ENCODE results near the gene PLEKHN1. TPM values are rescaled to one million over a fixed set of nuclear protein-coding genes. Genes with fewer than 3 reads are reported as not detected.

Gene PLEKHN1
- total and polyA plus RNA-seq, 2 donors (not counting 3 experiments of a cell fraction or from before 2014, with no cell fraction given): 0.29 to 0.88 TPM

- Histone ChIP-seq H3K36me3 (ENCODE audit: control insufficient read depth in 2 of 2, extremely low read depth in 1 of 2, insufficient read depth in 2 of 2, low read length in 2 of 2) (peaks cover 0 to 18% of the 10 kb centered on the region in 2 experiments), H3K27me3 (ENCODE audit: control insufficient read depth in 2 of 2, insufficient read depth in 2 of 2, low read length in 2 of 2) (no peaks in the 10 kb centered on the region), H3K27ac (ENCODE audit: insufficient read depth, low read depth, low read length) (no peak overlapping the region), H3K4me2 (ENCODE audit: insufficient read depth, low read length) (no peak overlapping the region), H4K20me1 (replicated peaks; ENCODE audit: control insufficient read depth, extremely low read depth, insufficient read depth, low read length) (no peaks in the 10 kb centered on the region), H3K4me1 (ENCODE audit: control insufficient read depth, extremely low read depth, insufficient read depth, low read length) (peaks cover 5% of the 10 kb centered on the region), H3K9me1 (replicated peaks; ENCODE audit: control insufficient read depth, extremely low read depth, insufficient read depth, low read length) (no peaks in the 10 kb centered on the region), H2AFZ (ENCODE audit: low read depth, low read length) (peak overlapping the region; percentile 28), H3K4me3 (replicated peaks in 1 of 3; ENCODE audit: insufficient read depth in 1 of 3, low read depth in 1 of 3, low read length in 3 of 3) (peak overlapping the region in 2 of 3 experiments; percentile 29 to 68), H3K9me3 (replicated peaks; ENCODE audit: control insufficient read depth, insufficient read depth, low read length) (no peaks in the 10 kb centered on the region), H3K9ac (replicated peaks; ENCODE audit: extremely low read depth, insufficient read depth, low read length) (no peak overlapping the region), H3K79me2 (ENCODE audit: control insufficient read depth, insufficient read depth, low read length) (peaks cover 18% of the 10 kb centered on the region)
- CTCF ChIA-PET: interaction anchor here (0.8 to 1.4 kb wide), 4 partner anchors 16 to 55 kb away, joined by 3 to 6 read pairs (median 3); no protein-coding TSS in a partner anchor
- BruUV-seq (replicated peaks): no TSS peak
- dilution Hi-C loops (cut with MboI; ENCODE audit: extremely low pct_ligation_motif_present, low sequenced_read_pairs) (no loop called here), intact Hi-C loops (cut with micrococcal nuclease) (loop anchor here (1.0 to 5.0 kb wide), 3 partner anchors 19 to 109 kb away; partner anchors contain the start of gene SAMD11)
- POLR2A ChIA-PET: no interaction called here
- no peak for DNase-seq (ENCODE audit: low read depth, low spot score)
- TF ChIP-seq EZH2 (IDR thresholded peaks at IDR 0.05; ENCODE audit: borderline replicate concordance, low read depth, low read length, severe bottlenecking) (peak; percentile 67), JUN (IDR thresholded peaks at IDR 0.05; ENCODE audit: borderline replicate concordance, insufficient read depth, insufficient read length, low read depth) (no peak)
- no peak for FAIRE-seq
Observed at GRCh38 chr1:959731-960362, 6.4 kb upstream of the PLEKHN1 start.

GRCh38 chr1:960363-961131 lies 5.7 kb upstream of the PLEKHN1 start, which contains the start of gene KLHL17:
TSS of gene KLHL17 (plus strand) at chr1:960584. CDS start at chr1:960694, 110 bp downstream.
- peak; percentile 61 for FAIRE-seq
- H3K36me3 ChIP-seq (ENCODE audit: control insufficient read depth in 2 of 2, extremely low read depth in 1 of 2, insufficient read depth in 2 of 2, low read length in 2 of 2): peaks cover 0 to 11% of the 10 kb centered on the region in 2 experiments

More at GRCh38 chr1:960363-961131, 5.7 kb upstream of the PLEKHN1 start, which contains the start of gene KLHL17:
- Histone ChIP-seq H3K4me3 (replicated peaks in 1 of 3; ENCODE audit: insufficient read depth in 1 of 3, low read depth in 1 of 3, low read length in 3 of 3) (peak within 1 kb of the TSS; percentile 44 to 68 (median 45)), H3K79me2 (ENCODE audit: control insufficient read depth, insufficient read depth, low read length) (peaks cover 18% of the 10 kb centered on the region), H3K27me3 (ENCODE audit: control insufficient read depth in 2 of 2, insufficient read depth in 2 of 2, low read length in 2 of 2) (no peaks in the 10 kb centered on the region), H4K20me1 (replicated peaks; ENCODE audit: control insufficient read depth, extremely low read depth, insufficient read depth, low read length) (no peaks in the 10 kb centered on the region), H3K9me1 (replicated peaks; ENCODE audit: control insufficient read depth, extremely low read depth, insufficient read depth, low read length) (no peaks in the 10 kb centered on the region), H3K4me1 (ENCODE audit: control insufficient read depth, extremely low read depth, insufficient read depth, low read length) (peaks cover 5% of the 10 kb centered on the region), H3K9me3 (replicated peaks; ENCODE audit: control insufficient read depth, insufficient read depth, low read length) (no peaks in the 10 kb centered on the region), H2AFZ (ENCODE audit: low read depth, low read length) (peak within 1 kb of the TSS; percentile 46), H3K4me2 (ENCODE audit: insufficient read depth, low read length) (no peak within 1 kb of the TSS), H3K9ac (replicated peaks; ENCODE audit: extremely low read depth, insufficient read depth, low read length) (peak within 1 kb of the TSS; percentile 14), H3K27ac (ENCODE audit: insufficient read depth, low read depth, low read length) (no peak within 1 kb of the TSS)
- ChIA-PET POLR2A (no interaction called here), CTCF (interaction anchor here (1.8 kb wide), 1 partner anchor 56 kb away, joined by 4 read pairs; no protein-coding TSS in a partner anchor)
- TF ChIP-seq POLR2AphosphoS5 (IDR thresholded peaks at IDR 0.05; ENCODE audit: insufficient read depth, low read depth, low read length) (peak; percentile 70), EZH2 (IDR thresholded peaks at IDR 0.05; ENCODE audit: borderline replicate concordance, low read depth, low read length, severe bottlenecking) (no peak), FOS (IDR thresholded peaks at IDR 0.05; ENCODE audit: borderline replicate concordance, insufficient read depth, low read length) (no peak), CTCF (IDR thresholded peaks at IDR 0.05; ENCODE audit: extremely low read depth in 1 of 2, insufficient read depth in 1 of 2, low read depth in 1 of 2, low read length in 2 of 2) (no peak)
- dilution Hi-C loops (cut with MboI; ENCODE audit: extremely low pct_ligation_motif_present, low sequenced_read_pairs) (no loop called here), intact Hi-C loops (cut with micrococcal nuclease) (loop anchor here (2.0 kb wide), 1 partner anchor 20 kb away; no protein-coding TSS in a partner anchor)
- peak; percentile 43 for DNase-seq (ENCODE audit: low read depth, low spot score)
- BruUV-seq (replicated peaks): no TSS peak

Measured in endothelial cell of umbilical vein (primary cell).